Motor neuron (in vitro differentiated cells): ENCODE measurements around the gene LRRC8C. TPM values are rescaled to one million over a fixed set of nuclear protein-coding genes. Genes with fewer than 3 reads are reported as not detected.

Experiments
- ATAC-seq, 8 experiments: fragments of 200-7000 bp; cut with Tn5 transposase; replicated peaks in 6 of 8; 2 replicates each; pipeline ENCODE4 v1.8.0; 2021; ENCODE audit warnings: mild to moderate bottlenecking in 8 of 8, moderate library complexity in 8 of 8
- H3K27ac ChIP-seq, 2 donors: fragments of 250-450 bp; sonication (Bioruptor Pico); 2 replicates each; pipeline ENCODE4 v1.9.0; 2021; ENCODE audit warnings: antibody characterized with exemption in 2 of 2, mild to moderate bottlenecking in 2 of 2, moderate library complexity in 1 of 2
- H3K4me1 ChIP-seq, 2 donors: fragments of 250-450 bp; sonication (Bioruptor Pico); replicated peaks in 1 of 2; 2 replicates each; pipeline ENCODE4 v1.6.1; 2021; ENCODE audit warnings: antibody characterized with exemption in 2 of 2, mild to moderate bottlenecking in 2 of 2, moderate library complexity in 1 of 2
- H3K4me3 ChIP-seq, 5 donors: fragments of 250-450 bp; sonication (Bioruptor Pico); 2 replicates each; pipeline ENCODE4 v1.9.0; 2021; ENCODE audit warnings: antibody characterized with exemption in 5 of 5, mild to moderate bottlenecking in 5 of 5, moderate library complexity in 4 of 5
- WGBS, 10 experiments: fragments of 450-650 bp; shearing (Covaris generic); methylation state at CpG; one replicate each; pipeline ENCODE4 v1.0.0; 2022; 5-methylcytosine and 5-hydroxymethylcytosine counted together
- in situ Hi-C, 9 experiments: fragments of 400-800 bp; cut with MboI; loops; one replicate each; pipeline ENCODE4 v1.15.0; 2021; ENCODE audit warnings: low sequenced_read_pairs in 9 of 9, low pct_unique_long_range_greater_than_20kb in 2 of 9; ENCODE audit not compliant: unreplicated experiment in 9 of 9
- total RNA-seq, 8 experiments: library from RNA; unstranded; fragments of 300-600 nt; gene quantifications; 2 replicates each; pipeline versions ENCODE4 v1.2.3 to v1.2.4, GENCODE V29; 2022

LRRC8C gene
- total RNA-seq, 8 experiments from 2014 or later: 1.7 to 8.0 (median 2.5) TPM

DNA sequence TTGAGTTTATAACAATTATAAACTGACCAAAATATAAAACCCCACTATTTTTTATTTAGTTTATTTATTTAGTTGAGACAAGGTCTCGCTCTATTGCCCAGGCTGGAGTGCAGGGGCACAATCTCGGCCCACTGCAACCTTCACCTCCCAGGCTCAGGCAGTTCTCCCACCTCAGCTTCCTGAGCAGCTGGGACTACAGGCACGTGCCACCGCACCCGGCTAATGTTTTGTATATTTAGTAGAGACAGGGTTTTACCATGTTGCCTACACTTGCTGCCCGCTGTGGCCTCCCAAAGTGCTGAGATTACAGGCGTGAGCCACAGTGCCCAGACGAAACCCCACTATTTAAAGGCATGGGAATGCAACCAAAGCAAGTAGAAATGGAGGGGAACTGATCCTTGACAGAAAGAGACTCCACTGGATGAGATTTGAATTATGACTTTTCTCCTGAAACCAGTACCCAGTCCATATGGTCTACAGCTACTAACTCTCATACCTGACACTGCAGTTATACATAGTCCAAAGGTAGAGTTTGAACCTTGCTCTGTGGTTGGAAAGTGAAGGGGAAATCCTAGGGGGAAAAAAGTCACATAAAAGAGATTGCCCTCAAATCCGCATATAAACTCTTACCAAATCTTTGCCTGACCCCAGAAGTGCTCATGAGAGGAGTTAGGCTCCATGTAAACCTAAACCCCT lies 11.3 kb downstream of the LRRC8C start:
- Histone ChIP-seq H3K4me3 (no peak overlapping the region), H3K4me1 (no peaks in the 10 kb centered on the region), H3K27ac (no peak overlapping the region)
- ATAC-seq: no peak
- in situ Hi-C loops: loop anchor here in 4 of 9 experiments (25.0 kb wide), 2 partner anchors 118 to 343 kb away; partner anchors contain the start of gene ZNF326 (in 3 of the 4)
- WGBS, 10 experiments: 63 to 100% (median 76%) methylated on average over 1 to 9 of the region's 9 CpGs; no CpG with 5 or more reads in 2 of the 10 experiments

DNA sequence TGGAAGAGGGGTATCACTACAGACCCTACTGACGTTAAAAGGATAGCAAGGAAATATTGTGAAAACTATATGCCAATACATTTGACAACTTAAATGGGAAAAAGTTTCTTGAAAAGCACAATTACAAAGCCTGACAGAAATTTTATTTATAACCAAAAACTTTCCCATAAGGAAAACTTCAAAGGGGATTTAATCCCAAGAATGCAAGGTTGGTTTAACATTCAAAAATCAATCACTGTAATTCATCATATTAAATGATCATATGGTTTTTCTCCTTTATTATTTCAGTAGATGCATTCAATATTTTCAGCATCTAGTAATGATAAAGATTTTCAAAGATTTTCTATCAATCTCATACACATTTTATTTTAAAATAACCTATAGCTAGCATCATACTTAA lies 13.3 kb downstream of the LRRC8C start:
- in situ Hi-C loops: loop anchor here in 4 of 9 experiments (25.0 kb wide), 2 partner anchors 116 to 341 kb away; partner anchors contain the start of gene ZNF326 (in 3 of the 4)

DNA sequence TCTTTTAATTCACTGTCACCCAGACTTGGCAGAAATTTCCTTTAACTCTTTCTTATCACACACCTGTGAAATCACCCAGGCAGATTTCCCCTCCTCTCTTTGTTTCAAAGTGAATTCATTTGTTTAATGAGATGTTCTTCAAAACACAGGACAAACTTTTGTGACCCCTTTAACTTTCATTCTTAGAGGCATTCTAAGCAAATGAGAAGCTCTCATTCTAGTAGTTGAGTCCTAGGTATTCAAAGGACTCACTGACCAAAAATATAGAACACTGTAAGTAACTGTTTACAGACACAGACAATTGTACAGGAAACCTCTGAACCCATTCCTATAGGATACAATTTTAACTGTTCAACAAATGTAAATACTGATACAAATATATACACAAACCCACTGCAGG lies 16.9 kb downstream of the LRRC8C start:
- no peak overlapping the region for H3K27ac ChIP-seq
- in situ Hi-C loops: loop anchor here in 4 of 9 experiments (25.0 kb wide), 2 partner anchors 113 to 338 kb away; partner anchors contain the start of gene ZNF326 (in 3 of the 4)

More for the DNA sequence above, 13.3 kb downstream of the LRRC8C start:
- Histone ChIP-seq H3K4me1 (no peaks in the 10 kb centered on the region), H3K27ac (no peak overlapping the region), H3K4me3 (no peak overlapping the region)
- no peak for ATAC-seq
- whole genome bisulfite sequencing, 10 experiments: 13 to 80% (median 50%) methylated on average over 1 of the region's 1 CpG; no CpG with 5 or more reads in 1 of the 10 experiments

DNA sequence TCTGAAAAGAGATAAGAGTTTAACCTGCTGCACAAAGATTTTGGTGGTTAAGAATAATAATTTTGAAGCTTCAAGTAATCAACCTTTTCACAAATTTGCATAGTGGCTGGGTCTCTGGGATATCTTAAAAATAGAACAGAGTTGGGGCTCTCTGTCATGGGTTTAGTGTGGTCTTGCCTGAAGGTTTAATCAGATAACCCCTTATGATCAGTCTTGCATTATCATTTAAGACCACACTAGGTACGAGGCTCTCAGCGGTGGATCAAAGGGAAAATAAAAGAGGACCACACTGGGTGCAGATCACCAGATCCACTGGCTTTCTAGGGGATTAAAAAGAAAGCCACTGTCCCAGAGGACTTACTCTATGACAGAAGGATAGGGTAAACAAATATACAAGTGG lies 19.5 kb downstream of the LRRC8C start:
- in situ Hi-C loops: no loop called here
- no peak for ATAC-seq
- Histone ChIP-seq H3K4me1 (no peaks in the 10 kb centered on the region), H3K4me3 (no peak overlapping the region), H3K27ac (no peak overlapping the region)
- 76 to 100% (median 92%) methylated on average over 1 to 2 of the region's 2 CpGs; no CpG with 5 or more reads in 3 of the 10 experiments for WGBS, 10 experiments

More for the DNA sequence above, 16.9 kb downstream of the LRRC8C start:
- no peak for ATAC-seq
- Histone ChIP-seq H3K4me1 (no peaks in the 10 kb centered on the region), H3K4me3 (no peak overlapping the region)

DNA sequence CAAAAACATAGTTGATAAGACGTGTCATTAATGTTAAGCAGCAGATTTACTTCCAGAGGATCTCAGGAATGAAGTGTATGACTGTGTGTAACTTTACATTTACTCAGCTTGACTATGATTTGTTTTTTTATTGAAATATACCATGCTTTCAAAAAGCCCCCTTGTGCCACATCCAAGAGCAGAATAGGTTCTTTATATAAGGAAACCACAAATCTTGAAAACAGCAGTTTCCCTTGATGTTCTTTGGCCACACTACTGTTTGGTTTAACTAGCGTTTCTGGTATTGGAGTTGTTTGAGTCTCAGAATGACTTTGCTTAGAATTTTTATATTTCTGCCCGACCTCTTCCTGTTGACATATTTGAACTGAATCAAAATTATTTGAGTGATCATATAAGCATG lies 25.0 kb downstream of the LRRC8C start:
- H3K27ac ChIP-seq: no peak overlapping the region
- 35 to 90% (median 81%) methylated on average over 2 to 3 of the region's 3 CpGs for WGBS, 10 experiments
- no peaks in the 10 kb centered on the region for H3K4me1 ChIP-seq
- no peak for ATAC-seq
- in situ Hi-C loops: no loop called here
- H3K4me3 ChIP-seq: no peak overlapping the region

DNA sequence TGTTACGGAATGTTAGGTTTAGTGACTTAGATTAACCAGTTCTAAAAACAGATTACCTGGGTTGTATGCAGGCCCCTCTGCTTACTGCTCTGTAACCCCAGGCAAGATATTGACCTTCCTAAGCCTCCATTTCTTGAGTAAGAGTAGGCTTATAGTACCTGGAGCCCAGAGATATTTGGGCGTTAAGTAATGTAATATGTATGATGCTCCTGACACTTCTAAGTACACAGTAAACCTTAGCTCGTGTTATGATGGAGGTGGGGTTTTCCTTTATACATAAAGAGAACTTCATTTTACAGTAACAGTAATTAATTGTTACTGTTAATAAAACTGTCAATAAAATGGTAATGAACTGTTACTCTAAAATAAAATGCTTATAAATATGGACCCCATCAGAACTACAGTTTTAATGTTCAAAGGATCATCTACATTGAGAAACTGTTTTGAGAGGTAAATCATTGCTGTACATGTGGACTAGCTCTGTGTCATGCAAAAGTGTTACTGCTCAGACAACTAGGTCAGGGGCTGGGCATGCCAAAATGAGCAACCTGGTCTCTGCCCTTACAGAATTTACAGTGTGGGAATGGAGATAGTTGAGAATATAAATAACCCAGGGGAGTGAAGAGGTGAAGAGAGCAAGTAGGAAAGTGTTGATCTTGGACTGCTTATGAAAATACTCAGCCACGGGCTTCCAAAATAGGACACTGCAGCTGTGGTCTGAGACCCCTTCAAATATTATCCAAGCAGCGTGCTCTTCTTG lies 26.6 kb downstream of the LRRC8C start:
- no peak for ATAC-seq
- in situ Hi-C loops: no loop called here
- Histone ChIP-seq H3K4me1 (no peaks in the 10 kb centered on the region), H3K27ac (no peak overlapping the region), H3K4me3 (no peak overlapping the region)
- 73 to 95% (median 86%) methylated on average over 1 to 5 of the region's 5 CpGs for WGBS, 10 experiments

DNA sequence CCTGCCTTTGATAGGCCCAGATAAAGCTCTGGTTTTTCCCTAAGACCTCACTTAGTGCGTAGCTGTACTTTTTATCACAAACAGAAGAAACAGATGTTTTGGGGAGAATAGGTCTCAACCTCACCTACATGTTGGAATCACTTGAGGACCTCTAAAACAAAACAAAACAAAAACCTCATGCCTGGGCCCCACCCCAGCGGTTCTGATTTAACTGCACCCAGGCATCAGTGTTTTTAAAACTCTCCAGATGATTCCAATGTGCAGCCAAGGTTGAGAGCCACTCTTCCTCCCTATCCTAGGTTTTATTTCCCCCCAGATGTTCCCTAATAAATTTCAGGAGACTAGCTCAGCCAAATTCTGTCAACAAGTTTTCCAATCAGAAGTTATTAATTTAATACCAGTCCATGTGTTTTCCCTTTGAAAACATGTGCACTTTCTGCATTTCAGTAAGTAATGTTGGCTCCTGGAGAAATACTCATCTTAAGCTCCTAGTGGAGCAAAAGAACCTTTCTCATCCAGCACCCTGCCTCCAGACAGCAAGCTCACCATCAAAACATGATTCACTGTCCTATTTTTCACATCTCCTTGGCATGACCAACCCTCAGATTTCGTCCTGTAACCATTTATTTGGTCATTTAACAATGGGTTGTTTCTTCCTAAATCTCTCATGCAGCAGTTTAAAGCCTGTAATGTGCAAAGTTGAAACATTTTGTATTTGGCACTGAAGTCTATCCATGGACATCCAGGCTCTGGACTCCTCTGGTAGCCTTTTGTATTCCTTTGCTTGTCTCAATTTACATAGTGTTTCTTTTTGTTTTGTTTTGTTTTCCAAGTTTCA lies 27.5 kb downstream of the LRRC8C start:
- WGBS, 10 experiments: 17 to 100% (median 82%) methylated on average over 1 to 3 of the region's 3 CpGs; no CpG with 5 or more reads in 1 of the 10 experiments
- no peak for ATAC-seq
- no peak overlapping the region for H3K27ac ChIP-seq
- H3K4me3 ChIP-seq: no peak overlapping the region
- in situ Hi-C loops: no loop called here
- no peaks in the 10 kb centered on the region for H3K4me1 ChIP-seq

DNA sequence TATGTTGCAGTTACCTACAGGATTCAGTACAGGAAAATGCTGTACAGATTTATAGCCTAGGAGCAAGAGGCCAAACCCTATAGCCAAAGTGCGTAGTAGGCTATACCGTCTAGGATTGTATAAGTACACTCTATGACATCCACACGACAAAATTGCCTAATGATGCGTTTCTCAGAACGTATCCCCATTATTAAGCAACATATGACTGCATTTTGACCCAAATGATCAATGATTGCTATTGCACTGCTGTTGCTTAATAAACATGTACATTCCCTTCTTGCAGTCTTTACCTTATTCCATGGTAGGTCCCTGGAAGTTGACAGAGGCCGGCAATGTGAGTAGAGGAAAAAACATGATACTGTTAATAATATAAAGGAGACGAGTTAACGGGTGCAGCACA lies 33.0 kb downstream of the LRRC8C start:
- Histone ChIP-seq H3K4me3 (no peak overlapping the region), H3K4me1 (peaks cover 0 to 4% of the 10 kb centered on the region in 2 donors), H3K27ac (no peak overlapping the region)
- no peak for ATAC-seq
- 90 to 100% (median 96%) methylated on average over 3 to 8 of the region's 8 CpGs; no CpG with 5 or more reads in 1 of the 10 experiments for WGBS, 10 experiments
- in situ Hi-C loops: no loop called here

DNA sequence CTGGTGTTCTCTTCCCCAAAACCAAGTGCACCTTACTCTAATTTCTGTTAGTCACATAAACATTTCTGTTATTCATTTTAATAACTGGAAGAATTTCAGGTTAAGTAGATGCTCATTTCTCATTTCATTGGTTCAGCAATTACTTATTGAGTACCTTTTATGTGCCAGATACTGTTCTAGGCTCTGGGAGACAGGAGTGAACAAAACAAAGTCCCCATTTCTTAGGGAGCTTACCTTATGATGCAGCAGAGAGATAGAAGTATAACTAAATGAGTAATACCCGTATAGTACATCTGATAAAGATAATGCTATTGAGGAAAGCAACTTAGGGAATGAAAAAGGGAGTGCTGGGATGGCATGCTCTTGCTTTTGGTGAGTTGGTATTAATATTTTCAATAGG lies 33.7 kb downstream of the LRRC8C start:
- no peak for ATAC-seq
- Histone ChIP-seq H3K4me3 (no peak overlapping the region), H3K4me1 (peaks cover 0 to 4% of the 10 kb centered on the region in 2 donors), H3K27ac (no peak overlapping the region)
- 25 to 100% (median 93%) methylated on average over 1 of the region's 1 CpG for WGBS, 10 experiments
- in situ Hi-C loops: no loop called here

DNA sequence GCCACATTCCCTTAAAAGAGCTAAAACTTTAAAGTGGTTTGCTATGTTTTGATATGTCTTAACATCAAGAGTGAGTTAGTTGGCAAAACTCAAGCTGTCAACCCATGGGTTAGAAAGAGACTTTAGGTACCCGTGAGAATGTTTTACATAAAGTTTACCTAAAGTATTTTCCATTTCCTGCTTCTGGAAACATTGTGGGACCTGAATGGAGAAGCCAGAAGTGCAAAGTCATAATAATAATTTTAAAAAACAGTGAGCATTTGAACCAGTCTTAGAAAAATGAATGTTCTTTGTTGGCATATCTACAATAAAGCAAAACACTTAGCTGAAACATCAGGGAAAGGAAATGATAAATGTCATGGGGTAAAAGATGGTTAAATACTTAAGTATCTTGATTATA lies 34.8 kb downstream of the LRRC8C start:
- Histone ChIP-seq H3K27ac (no peak overlapping the region), H3K4me3 (no peak overlapping the region), H3K4me1 (peaks cover 0 to 4% of the 10 kb centered on the region in 2 donors)
- WGBS, 10 experiments: 33 to 100% (median 80%) methylated on average over 1 of the region's 1 CpG
- in situ Hi-C loops: no loop called here
- no peak for ATAC-seq

DNA sequence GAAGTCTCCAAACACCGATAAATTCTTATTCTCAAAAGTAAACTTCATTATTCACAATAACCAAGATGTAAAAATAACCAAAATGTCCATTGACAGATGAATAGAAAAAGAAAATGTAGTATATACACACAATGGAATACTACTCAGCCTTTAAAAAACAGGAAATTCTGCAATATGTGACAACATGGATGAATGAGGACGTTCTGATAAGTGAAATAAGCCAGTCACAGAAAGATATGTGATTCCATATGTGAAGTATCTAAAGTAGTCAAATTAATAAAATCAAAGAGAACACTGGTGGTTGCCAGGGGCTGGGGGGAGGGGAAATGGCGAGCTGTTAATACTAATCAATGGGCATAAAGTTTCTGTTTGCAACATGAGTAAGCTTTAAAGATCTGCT lies 36.0 kb downstream of the LRRC8C start:
- no peak for ATAC-seq
- in situ Hi-C loops: no loop called here

DNA sequence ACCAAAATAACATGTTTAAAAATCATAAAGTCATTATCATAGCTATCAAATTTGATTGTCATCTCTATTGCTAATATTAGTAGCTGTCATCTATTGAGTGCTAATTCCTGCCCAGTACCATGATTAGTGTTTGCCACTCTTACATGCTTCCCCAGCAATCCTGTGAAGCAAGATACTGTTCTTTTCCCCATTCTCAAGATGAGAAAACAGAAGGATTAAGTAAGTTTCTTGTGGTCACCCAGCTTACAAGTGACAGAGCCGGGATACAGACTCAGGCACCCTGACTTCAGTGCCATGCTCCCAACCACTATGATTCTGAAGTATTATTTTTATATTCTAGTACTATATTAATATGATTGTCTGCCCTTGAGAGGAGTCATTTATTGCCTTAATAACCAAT lies 36.5 kb downstream of the LRRC8C start:
- peaks cover 0 to 4% of the 10 kb centered on the region in 2 donors for H3K4me1 ChIP-seq
- in situ Hi-C loops: no loop called here
- H3K27ac ChIP-seq: no peak overlapping the region
- H3K4me3 ChIP-seq: no peak overlapping the region
- ATAC-seq: no peak
- WGBS, 10 experiments: 88 to 100% (median 100%) methylated on average over 1 of the region's 1 CpG; no CpG with 5 or more reads in 2 of the 10 experiments

More for the DNA sequence above, 36.0 kb downstream of the LRRC8C start:
- WGBS, 10 experiments: 81 to 100% (median 93%) methylated on average over 1 to 3 of the region's 3 CpGs
- no peak overlapping the region for H3K27ac ChIP-seq
- H3K4me3 ChIP-seq: no peak overlapping the region
- H3K4me1 ChIP-seq: peaks cover 0 to 4% of the 10 kb centered on the region in 2 donors

DNA sequence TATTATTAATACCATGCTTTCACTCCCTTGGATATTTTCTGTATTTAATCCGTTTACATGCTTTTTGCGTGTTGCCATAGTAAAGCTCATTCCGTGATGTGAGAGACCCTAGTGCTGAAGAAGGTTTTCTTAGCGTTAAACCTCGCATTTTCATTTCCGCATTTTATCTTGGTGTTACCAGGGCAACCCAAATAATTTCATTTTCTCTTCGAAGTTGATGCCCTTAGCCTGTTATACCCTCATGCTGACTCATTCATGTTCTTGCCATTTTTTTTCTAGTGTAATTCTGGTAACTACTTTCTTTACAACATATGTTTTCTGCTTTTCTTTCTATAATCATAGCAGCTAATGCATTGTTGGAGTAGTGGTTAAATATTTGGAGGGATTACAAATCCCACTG lies 37.2 kb downstream of the LRRC8C start:
- in situ Hi-C loops: no loop called here
- Histone ChIP-seq H3K27ac (no peak overlapping the region), H3K4me1 (peaks cover 0 to 4% of the 10 kb centered on the region in 2 donors), H3K4me3 (no peak overlapping the region)
- WGBS, 10 experiments: 25 to 88% (median 80%) methylated on average over 3 to 7 of the region's 7 CpGs
- ATAC-seq: peak in 2 of 8 experiments; percentile 9 to 52
